Kasumi-1 (cell line): ENCODE measurements around the gene BLTP2.
"Not testable (repeated sequence)": the region's sequence is repeated elsewhere in the genome, so short reads cannot be mapped to it uniquely, and the experiment has no call there.

Source experiments
- DNase-seq, 2 experiments: peaks; one replicate each; lab custom pipeline; 2025; lab: John Stamatoyannopoulos, UW

Gene BLTP2

GRCh38 chr17:28646039-28646754 lies 1.2 kb upstream of the BLTP2 start:
- DNase-seq, result no peak

GRCh38 chr17:28645576-28645939 lies 600 bp upstream of the BLTP2 start:
- DNase-seq, result no peak

- peak; percentile 82 for DNase-seq
Measured at GRCh38 chr17:28643983-28644786, 773 bp downstream of the BLTP2 start.

GRCh38 chr17:28641579-28641978 lies 3.4 kb downstream of the BLTP2 start:
- no peak for DNase-seq

- no peak for DNase-seq
Measured at GRCh38 chr17:28635506-28635905, 9.5 kb downstream of the BLTP2 start.

GRCh38 chr17:28634206-28634865 lies 10.6 kb downstream of the BLTP2 start:
- no peak for DNase-seq

GRCh38 chr17:28626818-28627217 lies 18.1 kb downstream of the BLTP2 start:
- no peak for DNase-seq

- DNase-seq, result no peak
Measured at GRCh38 chr17:28624148-28624547, 20.8 kb downstream of the BLTP2 start.

GRCh38 chr17:28623696-28624095 lies 21.3 kb downstream of the BLTP2 start:
- DNase-seq, result no peak

GRCh38 chr17:28622186-28622585 lies 22.8 kb downstream of the BLTP2 start:
- no peak for DNase-seq

- no peak for DNase-seq
Measured at GRCh38 chr17:28620010-28620409, 24.9 kb downstream of the BLTP2 start.

GRCh38 chr17:28618464-28618863 lies 26.5 kb downstream of the BLTP2 start:
- no peak for DNase-seq

GRCh38 chr17:28616281-28616680 lies 28.7 kb downstream of the BLTP2 start:
- DNase-seq, result no peak

- DNase-seq, result no peak
Measured at GRCh38 chr17:28615260-28615940, 29.6 kb downstream of the BLTP2 start.

- DNase-seq, result no peak
Measured at GRCh38 chr17:28613931-28614381, 31.0 kb downstream of the BLTP2 start, which contains the start of gene RSKR. RSKR (minus strand) TSS chr17:28614185; CDS start chr17:28614161, 24 bp downstream.

GRCh38 chr17:28612936-28613872 lies 31.8 kb downstream of the BLTP2 start:
- peak; percentile 19 to 24 for DNase-seq

- DNase-seq, result no peak
Measured at GRCh38 chr17:28612531-28612930, 32.4 kb downstream of the BLTP2 start.

GRCh38 chr17:28610376-28610775 lies 34.6 kb downstream of the BLTP2 start:
- DNase-seq, result no peak

- DNase-seq, result not testable (repeated sequence)
Measured at GRCh38 chr17:28604031-28604430, 40.9 kb downstream of the BLTP2 start.

- DNase-seq, result peak; percentile 87 to 95
Measured at GRCh38 chr17:28599311-28600184, 45.4 kb downstream of the BLTP2 start.
